ENCODE measurements around the gene CMTM7.

GRCh38 chr3:32484436-32484835 is 92.8 kb downstream of the CMTM7 start:
- TF ChIP-seq BRF1 (IDR thresholded peaks at IDR 0.05; ENCODE audit: borderline replicate concordance, extremely low read depth, insufficient read length), result no peak
- TF ChIP-seq IRF1 (CRISPR knock-in tag; IDR thresholded peaks at IDR 0.05; ENCODE audit: borderline replicate concordance), result no peak
- no peak for TF ChIP-seq LARP7 (IDR thresholded peaks at IDR 0.05)
- no peak for TF ChIP-seq MAFF (IDR thresholded peaks at IDR 0.05; ENCODE audit: low read length)
- TF ChIP-seq CTCF (IDR thresholded peaks at IDR 0.05 in 2 of 3, conservative IDR thresholded peaks at IDR 0.05 in 1 of 3; ENCODE audit: insufficient read depth in 2 of 3, low read depth in 1 of 3, low read length in 3 of 3), result no peak
- TF ChIP-seq IRF2 (CRISPR knock-in tag; IDR thresholded peaks at IDR 0.05), result no peak
- no peak for TF ChIP-seq ZNF324 (CRISPR knock-in tag; IDR thresholded peaks at IDR 0.05)
- no peak for TF ChIP-seq STAT6 (CRISPR knock-in tag; IDR thresholded peaks at IDR 0.05)

Data from K562 (cell line).